ENCODE measurements around the gene UCP3. TPM values are rescaled to one million over a fixed set of nuclear protein-coding genes. Genes with fewer than 3 reads are reported as not detected.

The UCP3 gene
- total RNA-seq, 6 experiments from 2014 or later, result 0.20 to 1.5 (median 0.42) TPM

DNA sequence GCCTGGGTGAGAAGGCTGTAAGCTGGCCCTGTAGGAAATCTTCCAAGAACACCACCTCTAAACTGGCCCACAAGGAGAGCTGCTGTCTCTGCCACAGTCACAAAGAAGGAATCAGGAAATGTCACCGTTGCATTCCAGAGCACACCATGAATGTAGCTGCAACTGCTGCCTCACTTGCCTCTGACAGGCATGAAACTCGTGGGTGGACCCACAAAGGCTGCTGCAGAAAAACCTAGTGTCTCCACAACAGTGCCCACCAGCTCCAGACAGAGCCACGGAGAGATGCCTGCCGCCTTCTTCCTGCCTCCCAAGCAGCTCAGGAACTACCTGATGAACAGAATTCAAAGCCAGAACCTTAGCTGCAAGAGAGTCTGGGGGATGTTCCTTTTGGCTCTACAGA lies 47.6 kb downstream of the UCP3 start:
- intact Hi-C loops (cut with DNase I), result no loop called here
- H3K27ac ChIP-seq, result no peak overlapping the region
- no peaks in the 10 kb centered on the region for H3K27me3 ChIP-seq
- H3K36me3 ChIP-seq, result no peaks in the 10 kb centered on the region
- no peaks in the 10 kb centered on the region for H3K4me1 ChIP-seq
- no peaks in the 10 kb centered on the region for H3K9me3 ChIP-seq
- WGBS (ENCODE audit: insufficient coverage, low coverage, low lambda C conversion rate, missing lambda C conversion rate), result no CpG with 5 or more reads among the region's 4 CpGs
- no peak overlapping the region for H3K4me3 ChIP-seq
- peak in 1 of 3 donors; percentile 22 for DNase-seq
- ATAC-seq, result no peak
- TF ChIP-seq, protein P1, sequence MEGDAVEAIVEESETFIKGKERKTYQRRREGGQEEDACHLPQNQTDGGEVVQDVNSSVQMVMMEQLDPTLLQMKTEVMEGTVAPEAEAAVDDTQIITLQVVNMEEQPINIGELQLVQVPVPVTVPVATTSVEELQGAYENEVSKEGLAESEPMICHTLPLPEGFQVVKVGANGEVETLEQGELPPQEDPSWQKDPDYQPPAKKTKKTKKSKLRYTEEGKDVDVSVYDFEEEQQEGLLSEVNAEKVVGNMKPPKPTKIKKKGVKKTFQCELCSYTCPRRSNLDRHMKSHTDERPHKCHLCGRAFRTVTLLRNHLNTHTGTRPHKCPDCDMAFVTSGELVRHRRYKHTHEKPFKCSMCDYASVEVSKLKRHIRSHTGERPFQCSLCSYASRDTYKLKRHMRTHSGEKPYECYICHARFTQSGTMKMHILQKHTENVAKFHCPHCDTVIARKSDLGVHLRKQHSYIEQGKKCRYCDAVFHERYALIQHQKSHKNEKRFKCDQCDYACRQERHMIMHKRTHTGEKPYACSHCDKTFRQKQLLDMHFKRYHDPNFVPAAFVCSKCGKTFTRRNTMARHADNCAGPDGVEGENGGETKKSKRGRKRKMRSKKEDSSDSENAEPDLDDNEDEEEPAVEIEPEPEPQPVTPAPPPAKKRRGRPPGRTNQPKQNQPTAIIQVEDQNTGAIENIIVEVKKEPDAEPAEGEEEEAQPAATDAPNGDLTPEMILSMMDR (IDR thresholded peaks at IDR 0.05), result no peak
- TF ChIP-seq POLR2A (IDR thresholded peaks at IDR 0.05), result no peak

DNA sequence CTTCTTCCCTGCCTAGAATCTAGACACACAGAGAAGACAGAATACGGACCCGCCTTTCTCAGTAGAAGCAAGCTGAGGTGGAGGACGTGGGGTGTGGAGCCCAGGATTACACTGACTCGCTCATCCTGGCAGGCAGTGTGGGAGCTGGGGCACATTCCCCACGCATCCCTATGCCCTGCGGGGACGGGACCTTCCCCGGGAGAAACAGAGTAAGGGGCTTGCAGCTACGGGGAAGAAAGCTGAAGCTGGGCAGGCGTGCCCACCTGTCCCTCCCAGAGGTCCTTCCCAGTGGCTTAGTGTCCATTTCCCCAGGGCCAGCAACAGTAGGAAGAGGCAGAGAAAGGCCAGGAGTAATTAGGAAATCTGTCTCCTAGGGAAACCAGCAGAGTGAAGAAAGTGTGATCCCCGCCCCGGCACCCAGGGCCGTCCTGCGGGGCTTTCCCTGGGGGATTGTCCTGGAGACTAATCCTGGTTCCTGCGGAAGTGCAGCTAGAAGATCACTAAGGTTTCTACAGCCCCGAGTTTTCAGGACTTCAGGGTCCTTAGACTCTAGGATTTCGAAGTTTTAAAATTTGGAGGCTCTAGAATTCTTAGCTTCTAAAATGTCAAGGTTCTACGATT lies 50.3 kb downstream of the UCP3 start:
- no peak for TF ChIP-seq POLR2A (IDR thresholded peaks at IDR 0.05)
- TF ChIP-seq, protein P1 (IDR thresholded peaks at IDR 0.05), result no peak
- no peak overlapping the region for H3K27ac ChIP-seq
- H3K36me3 ChIP-seq, result no peaks in the 10 kb centered on the region
- intact Hi-C loops (cut with DNase I), result no loop called here
- no peak for ATAC-seq
- H3K9me3 ChIP-seq, result no peaks in the 10 kb centered on the region
- no peak overlapping the region for H3K4me3 ChIP-seq
- DNase-seq, result peak in 1 of 3 donors; percentile 16
- WGBS (ENCODE audit: insufficient coverage, low coverage, low lambda C conversion rate, missing lambda C conversion rate), result 95% methylated on average over 10 of the region's 18 CpGs
- H3K4me1 ChIP-seq, result no peaks in the 10 kb centered on the region
- H3K27me3 ChIP-seq, result no peaks in the 10 kb centered on the region

DNA sequence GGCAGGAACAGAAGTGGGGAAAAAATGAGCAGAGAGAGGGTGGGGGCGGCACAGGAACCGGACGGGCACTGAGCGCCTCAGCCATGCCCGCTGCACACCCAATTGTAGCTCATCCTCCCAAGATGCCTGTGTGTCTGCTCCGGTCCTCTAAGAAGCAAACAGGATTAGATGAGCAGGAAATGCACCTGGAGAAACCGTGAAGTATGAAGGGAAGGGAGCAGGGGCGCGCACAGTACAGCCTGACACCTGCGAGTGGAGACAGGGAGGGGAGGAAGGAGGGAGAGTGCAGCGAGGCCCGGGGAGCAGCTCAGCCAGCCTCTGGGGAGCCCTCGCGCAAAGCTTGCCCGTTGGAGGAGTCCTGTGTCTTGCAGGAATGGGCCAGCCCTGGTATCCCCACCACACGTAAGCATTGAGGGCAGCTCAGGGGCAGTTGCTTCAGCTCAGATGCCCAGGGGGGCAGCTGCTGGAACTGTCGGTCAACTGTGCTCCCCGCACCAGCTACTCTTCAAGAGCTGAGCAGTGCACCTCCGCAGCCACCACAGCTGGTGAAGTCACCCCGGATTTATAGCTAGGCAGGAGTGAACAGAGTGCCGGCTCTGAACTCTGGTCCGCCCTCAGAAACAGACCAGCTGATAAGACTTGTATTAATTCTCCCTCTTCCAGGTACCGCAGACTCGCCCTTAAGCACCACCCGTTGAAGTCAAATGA lies 51.1 kb downstream of the UCP3 start:
- Histone ChIP-seq H3K27ac (no peak overlapping the region), H3K4me1 (no peaks in the 10 kb centered on the region), H3K27me3 (no peaks in the 10 kb centered on the region), H3K4me3 (no peak overlapping the region), H3K36me3 (no peaks in the 10 kb centered on the region), H3K9me3 (no peaks in the 10 kb centered on the region)
- TF ChIP-seq, protein P1 (IDR thresholded peaks at IDR 0.05), result no peak
- TF ChIP-seq POLR2A (IDR thresholded peaks at IDR 0.05), result no peak
- intact Hi-C loops (cut with DNase I), result no loop called here
- DNase-seq, result peak in 1 of 3 donors; percentile 46
- ATAC-seq, result peak in 1 of 4 donors; percentile 36
- 56% methylated on average over 14 of the region's 25 CpGs for WGBS (ENCODE audit: insufficient coverage, low coverage, low lambda C conversion rate, missing lambda C conversion rate)

DNA sequence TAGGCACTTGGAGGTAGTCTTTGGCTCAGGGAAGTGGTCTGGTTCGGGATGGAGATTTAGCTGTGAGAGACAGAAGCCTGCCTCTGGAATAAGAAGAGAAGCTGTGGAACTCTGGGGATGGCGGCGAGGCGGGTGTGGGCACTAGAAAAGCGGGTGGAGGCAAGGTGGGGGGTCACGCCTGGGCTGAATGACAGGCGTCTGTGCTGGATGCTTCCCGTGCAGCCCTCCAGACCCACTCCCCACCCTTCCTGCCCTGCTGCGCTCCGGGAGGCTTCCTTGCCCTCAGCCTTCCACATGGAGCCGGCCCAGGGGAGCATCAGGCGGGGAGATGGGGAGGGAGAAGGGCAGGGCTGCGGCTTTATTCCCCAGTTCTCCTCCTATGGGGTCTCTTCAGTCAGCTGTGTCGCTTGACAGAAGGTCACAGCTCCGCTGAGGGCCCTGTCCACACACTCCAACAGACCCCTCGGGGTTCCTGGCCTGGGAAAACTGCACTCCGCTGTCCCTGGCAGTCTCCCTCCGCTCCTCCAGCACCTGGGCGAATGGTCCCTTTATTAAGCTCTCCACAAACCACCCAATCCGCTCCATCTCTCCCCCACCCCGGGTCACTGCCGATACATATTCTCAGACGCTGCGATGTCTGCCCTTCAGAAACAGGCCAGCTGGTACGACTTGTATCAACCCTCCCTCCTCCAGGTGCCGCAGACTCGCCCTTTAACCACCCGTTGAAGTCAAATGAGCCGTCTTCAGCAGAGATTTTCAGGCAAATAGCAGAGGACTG lies 51.8 kb downstream of the UCP3 start:
- intact Hi-C loops (cut with DNase I), result no loop called here
- peak in 1 of 3 donors; percentile 28 for DNase-seq

More for the DNA sequence above, 51.8 kb downstream of the UCP3 start:
- 26% methylated on average over 10 of the region's 29 CpGs for WGBS (ENCODE audit: insufficient coverage, low coverage, low lambda C conversion rate, missing lambda C conversion rate)
- peak in 2 of 4 donors; percentile 18 for ATAC-seq
- no peaks in the 10 kb centered on the region for H3K36me3 ChIP-seq
- H3K4me3 ChIP-seq, result no peak overlapping the region
- no peaks in the 10 kb centered on the region for H3K27me3 ChIP-seq
- TF ChIP-seq POLR2A (IDR thresholded peaks at IDR 0.05), result no peak
- TF ChIP-seq, protein P1 (IDR thresholded peaks at IDR 0.05), result no peak
- H3K27ac ChIP-seq, result no peak overlapping the region
- H3K9me3 ChIP-seq, result no peaks in the 10 kb centered on the region
- no peaks in the 10 kb centered on the region for H3K4me1 ChIP-seq

All from right lobe of liver (tissue), 6 donors.